HG03045 (cell line): ENCODE measurements around the gene GDNF.
"Not testable (repeated sequence)": the region's sequence is repeated elsewhere in the genome, so short reads cannot be mapped to it uniquely, and the experiment has no call there.

Experiments used
- ATAC-seq: cut with Tn5 transposase; IDR thresholded peaks from one replicate; pipeline ENCODE4 v1.9.1; 2021; ENCODE audit warnings: mild to moderate bottlenecking, moderate library complexity; ENCODE audit not compliant: unreplicated experiment

GDNF gene, protein sequence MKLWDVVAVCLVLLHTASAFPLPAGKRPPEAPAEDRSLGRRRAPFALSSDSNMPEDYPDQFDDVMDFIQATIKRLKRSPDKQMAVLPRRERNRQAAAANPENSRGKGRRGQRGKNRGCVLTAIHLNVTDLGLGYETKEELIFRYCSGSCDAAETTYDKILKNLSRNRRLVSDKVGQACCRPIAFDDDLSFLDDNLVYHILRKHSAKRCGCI

DNA sequence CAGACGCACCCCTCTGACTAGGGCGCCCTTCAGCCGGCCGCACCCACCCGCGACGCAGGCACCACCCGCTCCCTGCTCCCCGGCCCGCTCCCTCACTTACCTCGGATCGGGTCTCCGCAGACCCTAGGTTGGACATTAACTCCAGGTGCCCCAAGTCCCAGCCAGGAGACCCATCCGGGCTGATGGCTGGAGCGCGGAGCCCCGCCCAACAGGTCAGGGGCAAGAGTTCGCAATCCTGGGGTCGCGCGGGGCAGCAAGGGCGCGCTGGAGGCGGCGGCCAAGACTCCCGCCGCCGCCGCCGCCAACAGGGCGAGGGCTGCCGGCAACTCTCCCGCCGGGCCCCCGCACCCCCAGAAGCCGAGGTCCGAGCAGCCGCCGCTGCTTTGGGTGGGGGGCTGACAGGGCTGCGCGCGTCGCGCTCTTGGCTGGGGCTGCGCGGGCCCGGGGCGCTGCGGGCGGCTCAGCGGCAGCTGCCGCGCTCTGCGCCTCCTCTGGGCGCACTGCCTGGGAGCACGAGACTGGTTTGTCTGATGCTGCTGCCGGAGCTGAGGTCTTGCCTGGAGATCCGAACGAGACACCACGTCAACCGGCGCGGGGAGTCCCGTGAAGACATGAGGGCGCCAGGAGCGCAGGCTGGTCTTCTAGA is at the start of gene GDNF:
GDNF (minus strand) TSS at position 635 of the 646 bp plus-strand sequence. CDS start 5,245 bp downstream, outside the sequence.
- ATAC-seq: no peak

DNA sequence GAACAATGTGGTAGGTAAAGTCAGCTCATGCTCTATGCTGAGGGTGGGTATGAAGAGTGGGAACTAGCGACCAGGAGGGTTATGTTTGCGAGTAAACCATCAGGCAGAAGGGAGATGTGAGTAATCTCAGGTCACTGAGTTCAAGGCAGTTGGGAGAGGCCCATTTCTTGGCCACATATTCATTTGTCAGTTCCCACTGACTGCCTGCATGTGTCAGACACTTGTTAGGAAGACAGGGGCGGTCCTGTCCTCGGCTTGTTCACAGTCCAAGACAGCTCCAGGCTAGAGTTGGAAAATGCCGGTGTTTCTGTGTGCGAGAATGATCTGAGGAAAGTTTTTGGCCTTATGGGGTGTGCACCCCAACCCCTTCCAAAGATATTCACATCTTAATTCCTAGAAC is 48.6 kb upstream of the GDNF start:
- ATAC-seq: no peak

DNA sequence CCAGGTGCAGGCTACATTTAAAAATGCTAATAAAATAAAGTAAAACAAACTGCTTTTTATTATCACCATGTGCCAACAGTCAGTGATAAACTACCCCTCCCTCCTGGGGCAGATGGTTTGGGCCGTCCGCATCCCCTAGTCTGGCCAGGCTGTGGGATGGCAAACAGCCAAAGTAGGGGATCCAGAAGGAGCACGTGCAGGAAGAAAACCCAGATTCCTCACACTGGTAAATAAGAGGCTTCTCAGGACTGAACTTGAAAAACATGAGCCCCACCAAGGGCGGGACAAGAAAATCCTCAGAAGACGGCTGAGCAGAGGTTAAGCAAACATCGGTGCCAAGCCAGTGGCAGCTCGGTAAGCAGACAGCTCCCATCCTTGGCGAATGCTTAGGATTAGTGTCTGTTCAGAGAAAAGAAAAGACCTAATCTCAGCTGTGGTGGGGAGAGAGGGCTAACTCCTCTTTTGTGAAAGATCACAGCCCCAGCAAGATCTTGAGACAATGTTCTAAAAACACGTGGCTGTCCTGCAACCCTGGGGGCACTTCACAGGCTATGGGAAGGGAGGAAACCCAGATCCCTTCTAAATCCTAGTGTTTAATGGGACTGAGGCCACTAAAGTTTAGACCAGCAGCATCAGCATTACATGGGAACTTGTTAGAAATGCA is 46.5 kb upstream of the GDNF start:
- no peak for ATAC-seq

DNA sequence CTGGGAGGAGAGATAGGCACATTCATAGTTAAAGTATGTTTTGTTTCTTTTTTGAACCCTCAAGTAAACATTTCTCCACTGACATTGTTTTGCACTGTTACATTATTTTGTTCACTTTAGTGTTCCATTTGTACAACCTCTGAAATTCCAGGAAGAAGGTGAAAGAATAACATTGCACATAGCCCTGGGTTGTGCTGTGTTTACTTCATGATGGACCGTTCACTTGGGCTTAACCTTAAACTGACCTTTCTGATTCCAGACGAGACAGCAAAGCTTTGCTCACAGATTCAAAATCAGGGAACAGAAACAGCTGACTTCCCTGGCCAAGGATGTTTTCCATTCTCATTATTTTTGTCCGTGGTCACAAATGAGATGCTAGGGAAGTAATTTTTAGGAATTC is 42.8 kb upstream of the GDNF start:
- ATAC-seq: no peak

- ATAC-seq: peak; percentile 61
Measured at GRCh38 chr5:37881359-37881758, 41.5 kb upstream of the GDNF start.

GRCh38 chr5:37876943-37877342 is 37.1 kb upstream of the GDNF start:
- ATAC-seq: no peak

GRCh38 chr5:37876245-37876644 is 36.4 kb upstream of the GDNF start:
- no peak for ATAC-seq

DNA sequence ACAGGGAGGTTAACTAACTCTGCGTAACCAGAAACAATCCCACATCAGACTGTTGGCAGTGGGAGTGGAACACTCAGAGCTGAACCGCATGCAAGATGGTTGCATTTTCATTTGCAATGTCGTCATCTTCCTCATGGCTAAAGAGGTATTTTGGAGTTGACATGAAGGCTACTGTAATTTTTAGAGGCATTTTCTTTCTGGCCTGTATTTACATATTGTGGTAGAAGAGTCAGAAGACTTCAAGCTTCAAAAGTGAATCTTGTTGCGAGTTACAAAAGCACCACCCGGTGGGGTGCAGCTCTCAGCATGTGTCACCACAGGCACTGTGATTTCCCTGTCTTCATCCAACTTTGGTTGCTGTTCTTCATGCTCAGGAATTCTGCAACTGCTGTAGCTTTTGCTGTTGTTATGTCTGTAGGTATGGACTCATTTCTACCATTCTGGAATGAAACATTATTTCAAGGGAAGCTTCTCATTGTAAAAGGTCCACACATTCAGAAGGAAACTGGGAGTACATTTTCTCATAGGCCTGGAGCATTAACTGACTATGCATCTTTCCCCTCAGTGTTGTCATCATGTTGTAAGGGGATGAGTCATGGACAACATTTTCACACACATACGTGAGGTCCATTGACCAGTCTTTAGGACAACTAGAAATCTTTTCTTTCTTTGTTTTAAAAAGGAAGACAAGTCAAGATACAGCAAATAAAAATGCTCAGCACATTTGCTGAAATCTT is 35.4 kb upstream of the GDNF start:
- ATAC-seq: no peak

GRCh38 chr5:37873988-37874387 is 34.1 kb upstream of the GDNF start:
- no peak for ATAC-seq

- ATAC-seq: no peak
Measured at GRCh38 chr5:37871023-37871815, 31.4 kb upstream of the GDNF start.

DNA sequence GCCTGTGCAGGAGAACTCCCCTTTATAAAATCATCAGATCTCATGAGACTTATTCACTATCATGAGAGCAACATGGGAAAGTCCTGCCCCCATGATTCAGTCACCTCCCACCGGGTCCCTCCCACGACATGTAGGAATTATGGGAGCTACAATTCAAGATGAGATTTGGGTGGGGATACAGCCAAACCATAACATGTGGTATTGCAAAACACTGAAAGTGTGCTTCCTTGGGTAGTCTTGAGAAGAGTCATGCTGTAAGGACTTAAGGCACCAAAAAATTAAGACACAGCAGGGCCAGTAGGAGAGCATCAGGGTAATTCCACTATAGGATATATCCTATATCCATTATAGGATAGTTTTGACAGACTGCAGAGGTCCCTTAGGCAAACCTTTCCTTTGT is 29.4 kb upstream of the GDNF start:
- ATAC-seq: no peak

DNA sequence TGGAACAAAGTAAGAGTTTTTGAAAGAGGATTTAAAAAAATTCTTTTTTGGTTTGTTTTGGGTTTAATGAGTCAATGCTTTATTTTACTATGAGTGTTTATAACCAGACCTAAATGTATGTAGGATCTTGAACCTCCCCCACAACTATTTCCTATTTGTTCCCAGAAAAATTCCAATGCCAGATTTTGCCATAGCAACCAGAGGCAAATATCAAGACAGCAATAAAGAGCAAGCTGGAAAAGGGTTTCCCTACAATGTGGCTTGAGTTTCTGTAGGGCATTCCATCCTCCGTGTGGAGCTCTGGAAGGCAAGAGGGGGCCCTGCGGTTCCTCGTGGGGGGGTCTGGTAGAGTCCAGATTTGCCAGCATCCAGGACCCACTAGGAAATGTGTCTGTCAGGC is 27.8 kb upstream of the GDNF start:
- ATAC-seq: no peak

GRCh38 chr5:37862907-37863306 is 23.1 kb upstream of the GDNF start:
- ATAC-seq: not testable (repeated sequence)

DNA sequence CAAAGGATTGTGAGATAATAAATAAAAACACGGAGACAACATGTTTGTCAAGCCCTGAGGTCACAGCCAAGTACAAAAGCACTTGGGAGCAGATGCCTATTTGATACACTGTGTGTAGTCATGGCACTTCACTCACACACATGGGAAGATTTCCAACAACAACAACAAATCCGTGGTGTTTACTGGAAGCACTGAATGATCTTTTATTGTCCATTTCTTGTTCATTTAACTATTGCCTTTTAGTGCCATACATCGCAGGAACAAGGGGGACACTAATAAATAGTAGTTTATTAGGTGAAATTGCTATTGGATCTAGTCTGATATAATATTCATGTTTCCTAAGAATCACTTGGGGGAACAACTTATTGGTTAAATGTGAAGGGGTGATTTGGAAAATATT is 20.4 kb upstream of the GDNF start:
- ATAC-seq: no peak

DNA sequence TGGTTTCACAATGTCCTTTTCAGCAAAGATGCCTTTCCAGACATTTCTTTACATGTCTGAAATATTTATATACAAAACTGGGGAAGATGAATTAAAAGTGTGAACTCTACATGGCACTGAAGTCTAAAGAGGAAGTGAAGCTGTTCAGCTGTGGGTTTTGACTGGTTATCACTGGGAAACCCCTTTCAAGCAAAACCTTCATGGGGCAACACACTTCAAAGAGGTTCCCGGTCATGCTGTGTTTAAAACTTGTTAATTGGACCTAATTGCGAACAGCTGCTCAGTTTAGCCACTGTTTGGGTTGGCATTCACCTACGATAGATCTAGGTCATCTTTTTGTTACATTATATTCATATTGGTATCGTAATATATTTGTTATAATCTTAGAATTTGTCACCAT is 20.0 kb upstream of the GDNF start:
- ATAC-seq: peak; percentile 97

- no peak for ATAC-seq
Measured at GRCh38 chr5:37858250-37858649, 18.4 kb upstream of the GDNF start.

DNA sequence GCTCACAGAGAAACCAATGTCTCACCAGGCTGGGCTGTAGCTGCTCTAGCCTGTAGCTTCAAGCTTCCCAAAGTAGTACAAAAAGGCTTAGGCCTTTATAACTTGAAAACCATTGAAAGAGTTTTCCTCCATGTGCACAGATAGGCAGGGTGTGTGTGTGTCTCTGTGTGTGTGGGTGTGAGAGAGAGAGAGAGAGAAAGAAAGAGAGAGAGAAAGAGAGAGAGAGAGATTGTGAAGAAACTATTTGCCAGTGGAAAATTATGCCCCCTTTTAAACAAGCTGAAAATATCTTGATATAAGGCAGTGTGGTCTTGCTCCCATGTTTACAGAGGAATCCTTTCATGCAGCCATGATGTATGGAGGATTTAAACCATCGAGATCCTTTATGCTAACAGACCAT is 17.9 kb upstream of the GDNF start:
- ATAC-seq: no peak

DNA sequence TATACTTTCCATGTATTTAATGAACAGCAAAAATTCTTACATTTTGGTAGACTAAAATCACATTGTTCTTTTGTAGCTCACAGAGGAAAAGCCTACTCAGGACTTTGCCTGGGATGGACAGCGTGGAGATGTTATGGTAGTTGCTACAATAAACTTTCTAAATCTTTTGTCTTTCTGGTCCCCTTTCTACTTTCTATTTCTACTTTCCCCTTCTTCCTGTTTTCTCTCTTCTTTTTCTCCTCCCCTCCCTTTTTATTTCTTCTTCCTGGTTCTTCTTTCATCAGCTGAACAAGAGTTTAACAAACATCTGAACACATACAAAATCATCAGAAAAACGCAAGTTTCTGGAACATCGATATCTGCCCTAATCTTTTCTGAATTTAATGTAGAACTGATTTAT is 15.6 kb upstream of the GDNF start:
- ATAC-seq: no peak

GRCh38 chr5:37851305-37851704 is 11.5 kb upstream of the GDNF start:
- no peak for ATAC-seq

GRCh38 chr5:37850226-37850865 is 10.5 kb upstream of the GDNF start:
- ATAC-seq: no peak
